ENCODE measurements around the gene PSMG2. TPM values are rescaled to one million over a fixed set of nuclear protein-coding genes. Genes with fewer than 3 reads are reported as not detected.
A peak's percentile ranks its signal among the peaks of the same experiment; 100 is the strongest.

The PSMG2 gene
- total and polyA plus RNA-seq, 2 of the 13 experiments (the other 11 are each of a cell fraction or from before 2014, with no cell fraction given), result 53.4 to 94.8 TPM

DNA sequence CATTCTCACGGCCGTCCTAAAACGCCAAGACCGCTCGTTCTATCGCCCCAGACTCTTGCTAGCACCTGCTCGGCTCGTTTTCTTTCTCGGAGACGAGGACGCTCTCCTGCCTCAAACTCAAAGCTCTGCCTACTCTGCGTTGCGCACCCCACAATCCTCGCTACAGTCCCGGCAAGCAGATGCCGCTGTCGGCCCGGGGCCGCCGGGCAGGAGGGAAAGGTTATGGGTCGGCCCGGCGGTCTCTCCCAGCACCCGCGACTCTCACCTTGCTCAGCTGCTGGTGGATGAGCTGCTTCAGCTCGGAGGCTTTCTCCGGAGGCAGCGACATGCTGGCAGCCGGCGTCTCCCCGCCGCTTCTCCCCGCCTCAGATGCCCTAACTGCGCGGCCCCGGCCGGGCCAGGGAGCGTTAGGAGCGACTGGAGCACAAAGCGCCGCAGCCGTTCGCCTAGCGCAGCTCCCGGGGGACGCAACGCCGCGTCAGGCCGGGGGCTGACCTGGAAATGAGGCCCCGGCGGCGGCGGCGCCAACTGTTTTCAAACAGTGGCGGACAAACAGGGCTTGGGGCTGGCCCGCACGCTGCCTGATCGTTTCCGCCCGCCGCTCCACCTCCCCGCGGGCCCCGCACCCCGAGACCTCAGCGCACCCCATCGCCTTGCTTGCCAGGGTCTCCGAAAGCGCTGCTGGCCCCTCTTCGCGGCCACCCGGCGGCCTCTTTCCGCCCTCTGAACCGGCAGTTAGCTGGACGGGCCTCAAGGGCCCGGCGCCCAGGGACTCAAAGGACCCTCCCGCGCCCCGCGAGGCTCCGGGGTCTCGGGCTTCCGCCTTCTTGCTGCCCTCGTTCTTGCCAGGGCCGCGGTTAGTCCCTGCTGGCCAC is at the start of gene PSMG2, which contains the start of gene CEP76 (continued):
- TF ChIP-seq CENPBD1 (CRISPR knock-in tag; IDR thresholded peaks at IDR 0.05; ENCODE audit: borderline replicate concordance, low read depth), result no peak
- no peak; the same call in 1 of the 2 replicates for TF ChIP-seq PAWR (CRISPR knock-in tag; IDR thresholded peaks at IDR 0.05; ENCODE audit: borderline replicate concordance)
- TF ChIP-seq MTA3 (CRISPR knock-in tag; IDR thresholded peaks at IDR 0.05), result no peak
- TF ChIP-seq WIZ (CRISPR knock-in tag; IDR thresholded peaks at IDR 0.05), result 0 out of 2 replicates have a peak, but pooled peaks have one; percentile 46
- TF ChIP-seq SMAD1 (CRISPR knock-in tag; IDR thresholded peaks at IDR 0.05; ENCODE audit: borderline replicate concordance, low read depth), result peak; percentile 7; the same call in 1 of the 2 replicates
- no peak for TF ChIP-seq ZNF367 (CRISPR knock-in tag; IDR thresholded peaks at IDR 0.05; ENCODE audit: borderline replicate concordance)
- no peak for TF ChIP-seq CHCHD3 (CRISPR knock-in tag; IDR thresholded peaks at IDR 0.05)
- no peak for TF ChIP-seq BRD4 (CRISPR knock-in tag; IDR thresholded peaks at IDR 0.05)
- no peak for TF ChIP-seq KLF12 (CRISPR knock-in tag; IDR thresholded peaks at IDR 0.05; ENCODE audit: borderline replicate concordance)
- TF ChIP-seq, protein P1, sequence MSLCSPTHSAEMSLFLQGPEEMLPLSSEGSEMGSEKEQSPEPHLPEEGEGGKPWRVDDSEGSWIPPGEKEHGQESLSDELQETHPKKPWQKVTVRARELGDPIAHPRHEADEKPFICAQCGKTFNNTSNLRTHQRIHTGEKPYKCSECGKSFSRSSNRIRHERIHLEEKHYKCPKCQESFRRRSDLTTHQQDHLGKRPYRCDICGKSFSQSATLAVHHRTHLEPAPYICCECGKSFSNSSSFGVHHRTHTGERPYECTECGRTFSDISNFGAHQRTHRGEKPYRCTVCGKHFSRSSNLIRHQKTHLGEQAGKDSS (CRISPR knock-in tag; IDR thresholded peaks at IDR 0.05; ENCODE audit: borderline replicate concordance, low read depth), result peak; percentile 69; the same call in 1 of the 2 replicates
- peak; percentile 78 for TF ChIP-seq MXD4 (CRISPR knock-in tag; IDR thresholded peaks at IDR 0.05)
- 0 out of 2 replicates have a peak, but pooled peaks have one; percentile 67 for TF ChIP-seq KLF11 (CRISPR knock-in tag; IDR thresholded peaks at IDR 0.05)
- peak; percentile 43; the same call in 1 of the 2 replicates for TF ChIP-seq ZNF556 (CRISPR knock-in tag; IDR thresholded peaks at IDR 0.05; ENCODE audit: borderline replicate concordance)
- TF ChIP-seq, protein P2, sequence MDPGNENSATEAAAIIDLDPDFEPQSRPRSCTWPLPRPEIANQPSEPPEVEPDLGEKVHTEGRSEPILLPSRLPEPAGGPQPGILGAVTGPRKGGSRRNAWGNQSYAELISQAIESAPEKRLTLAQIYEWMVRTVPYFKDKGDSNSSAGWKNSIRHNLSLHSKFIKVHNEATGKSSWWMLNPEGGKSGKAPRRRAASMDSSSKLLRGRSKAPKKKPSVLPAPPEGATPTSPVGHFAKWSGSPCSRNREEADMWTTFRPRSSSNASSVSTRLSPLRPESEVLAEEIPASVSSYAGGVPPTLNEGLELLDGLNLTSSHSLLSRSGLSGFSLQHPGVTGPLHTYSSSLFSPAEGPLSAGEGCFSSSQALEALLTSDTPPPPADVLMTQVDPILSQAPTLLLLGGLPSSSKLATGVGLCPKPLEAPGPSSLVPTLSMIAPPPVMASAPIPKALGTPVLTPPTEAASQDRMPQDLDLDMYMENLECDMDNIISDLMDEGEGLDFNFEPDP (CRISPR knock-in tag; conservative IDR thresholded peaks at IDR 0.05), result no peak
- no peak; the same call in 1 of the 2 replicates for TF ChIP-seq FOXO1 (CRISPR knock-in tag; IDR thresholded peaks at IDR 0.05)
- TF ChIP-seq IRF1 (CRISPR knock-in tag; IDR thresholded peaks at IDR 0.05; ENCODE audit: low read depth), result no peak
- no peak for TF ChIP-seq ZKSCAN5 (CRISPR knock-in tag; IDR thresholded peaks at IDR 0.05)
- TF ChIP-seq ZBTB34 (CRISPR knock-in tag; IDR thresholded peaks at IDR 0.05), result peak; percentile 7; the same call in 1 of the 2 replicates
- no peak for TF ChIP-seq HOXA7 (CRISPR knock-in tag; IDR thresholded peaks at IDR 0.05)
- TF ChIP-seq ETV5 (CRISPR knock-in tag; IDR thresholded peaks at IDR 0.05; ENCODE audit: borderline replicate concordance), result no peak; the same call in 1 of the 2 replicates
- no peak for TF ChIP-seq DNMT1 (CRISPR knock-in tag; IDR thresholded peaks at IDR 0.05)
- no peak; the same call in 1 of the 2 replicates for TF ChIP-seq NCOR1 (IDR thresholded peaks at IDR 0.05; ENCODE audit: borderline replicate concordance, low read length)
- TF ChIP-seq E2F2 (CRISPR knock-in tag; IDR thresholded peaks at IDR 0.05; ENCODE audit: borderline replicate concordance), result peak; percentile 10; the same call in 1 of the 2 replicates

Measured in HepG2 (cell line).